HepG2 (cell line): ENCODE measurements around the gene GALNT11.

Experiments used
- CTCF ChIP-seq: sonication (generic); formaldehyde crosslinking; IDR thresholded peaks from 2 replicates; pipeline ENCODE4 v1.5.0; 2020; ENCODE audit warnings: mild to moderate bottlenecking, missing genetic modification reagents, moderate library complexity
- EP300 ChIP-seq, 3 experiments: sonication (generic) in 1 of 3; formaldehyde crosslinking in 1 of 3; IDR thresholded peaks; 2 replicates each; pipeline versions ENCODE4 v1.5.1 to v1.6.1; 2011 to 2020; ENCODE audit warnings: low read depth in 2 of 3, low read length in 2 of 3, borderline replicate concordance in 1 of 3, improper control_type of control experiment in 1 of 3, mild to moderate bottlenecking in 1 of 3, missing genetic modification reagents in 1 of 3, moderate library complexity in 1 of 3
- MXI1 ChIP-seq: IDR thresholded peaks from 3 replicates; pipeline ENCODE4 v1.6.1; 2012; ENCODE audit warnings: low read depth, low read length, inconsistent platforms, borderline replicate concordance
- SMC3 ChIP-seq: IDR thresholded peaks from 2 replicates; pipeline ENCODE4 v1.6.1; 2011; ENCODE audit warnings: low read length, improper control_type of control experiment
- THAP8 ChIP-seq: sonication (generic); formaldehyde crosslinking; IDR thresholded peaks from 2 replicates; pipeline ENCODE4 v1.5.1; 2020; ENCODE audit warnings: missing genetic modification reagents, mild to moderate bottlenecking, borderline replicate concordance
- YEATS4 ChIP-seq: sonication (generic); formaldehyde crosslinking; IDR thresholded peaks from 2 replicates; pipeline ENCODE4 v1.4.0; 2020; ENCODE audit warnings: missing genetic modification reagents, borderline replicate concordance
- ZNF138 ChIP-seq: sonication (generic); formaldehyde crosslinking; IDR thresholded peaks from 2 replicates; pipeline ENCODE4 v1.5.0; 2020; ENCODE audit warnings: mild to moderate bottlenecking, low read depth, missing genetic modification reagents
- ZNF414 ChIP-seq: sonication (generic); formaldehyde crosslinking; IDR thresholded peaks from 2 replicates; pipeline ENCODE4 v1.5.0; 2020; ENCODE audit warnings: missing genetic modification reagents
- ZNF660 ChIP-seq: sonication (generic); formaldehyde crosslinking; IDR thresholded peaks from 2 replicates; pipeline ENCODE4 v1.5.1; 2020; ENCODE audit warnings: mild to moderate bottlenecking, low read depth, missing genetic modification reagents, borderline replicate concordance

- no peak for TF ChIP-seq SMC3
- TF ChIP-seq ZNF138: no peak
- TF ChIP-seq CTCF (CRISPR knock-in tag): no peak
- no peak for TF ChIP-seq MXI1
- no peak for TF ChIP-seq ZNF414 (CRISPR knock-in tag)
- TF ChIP-seq ZNF660 (CRISPR knock-in tag): no peak
- no peak for TF ChIP-seq EP300 (IDR thresholded peaks at IDR 0.05; ENCODE audit: low read depth in 2 of 2, low read length in 2 of 2)
- TF ChIP-seq EP300 (CRISPR knock-in tag; IDR thresholded peaks at IDR 0.05; ENCODE audit: borderline replicate concordance): no peak
- TF ChIP-seq THAP8 (CRISPR knock-in tag): no peak
- TF ChIP-seq YEATS4: no peak
Measured at GRCh38 chr7:152013974-152014373, 11.5 kb upstream of the GALNT11 start.
